ENCODE results near the gene CTRB1. TPM values are rescaled to one million over a fixed set of nuclear protein-coding genes. Genes with fewer than 3 reads are reported as not detected.
A peak's percentile ranks its signal among the peaks of the same experiment; 100 is the strongest.

CTRB1 gene
- total and polyA plus RNA-seq, 2 of the 13 experiments (the other 11 are each of a cell fraction or from before 2014, with no cell fraction given) = not detected

- TF ChIP-seq, protein P1, sequence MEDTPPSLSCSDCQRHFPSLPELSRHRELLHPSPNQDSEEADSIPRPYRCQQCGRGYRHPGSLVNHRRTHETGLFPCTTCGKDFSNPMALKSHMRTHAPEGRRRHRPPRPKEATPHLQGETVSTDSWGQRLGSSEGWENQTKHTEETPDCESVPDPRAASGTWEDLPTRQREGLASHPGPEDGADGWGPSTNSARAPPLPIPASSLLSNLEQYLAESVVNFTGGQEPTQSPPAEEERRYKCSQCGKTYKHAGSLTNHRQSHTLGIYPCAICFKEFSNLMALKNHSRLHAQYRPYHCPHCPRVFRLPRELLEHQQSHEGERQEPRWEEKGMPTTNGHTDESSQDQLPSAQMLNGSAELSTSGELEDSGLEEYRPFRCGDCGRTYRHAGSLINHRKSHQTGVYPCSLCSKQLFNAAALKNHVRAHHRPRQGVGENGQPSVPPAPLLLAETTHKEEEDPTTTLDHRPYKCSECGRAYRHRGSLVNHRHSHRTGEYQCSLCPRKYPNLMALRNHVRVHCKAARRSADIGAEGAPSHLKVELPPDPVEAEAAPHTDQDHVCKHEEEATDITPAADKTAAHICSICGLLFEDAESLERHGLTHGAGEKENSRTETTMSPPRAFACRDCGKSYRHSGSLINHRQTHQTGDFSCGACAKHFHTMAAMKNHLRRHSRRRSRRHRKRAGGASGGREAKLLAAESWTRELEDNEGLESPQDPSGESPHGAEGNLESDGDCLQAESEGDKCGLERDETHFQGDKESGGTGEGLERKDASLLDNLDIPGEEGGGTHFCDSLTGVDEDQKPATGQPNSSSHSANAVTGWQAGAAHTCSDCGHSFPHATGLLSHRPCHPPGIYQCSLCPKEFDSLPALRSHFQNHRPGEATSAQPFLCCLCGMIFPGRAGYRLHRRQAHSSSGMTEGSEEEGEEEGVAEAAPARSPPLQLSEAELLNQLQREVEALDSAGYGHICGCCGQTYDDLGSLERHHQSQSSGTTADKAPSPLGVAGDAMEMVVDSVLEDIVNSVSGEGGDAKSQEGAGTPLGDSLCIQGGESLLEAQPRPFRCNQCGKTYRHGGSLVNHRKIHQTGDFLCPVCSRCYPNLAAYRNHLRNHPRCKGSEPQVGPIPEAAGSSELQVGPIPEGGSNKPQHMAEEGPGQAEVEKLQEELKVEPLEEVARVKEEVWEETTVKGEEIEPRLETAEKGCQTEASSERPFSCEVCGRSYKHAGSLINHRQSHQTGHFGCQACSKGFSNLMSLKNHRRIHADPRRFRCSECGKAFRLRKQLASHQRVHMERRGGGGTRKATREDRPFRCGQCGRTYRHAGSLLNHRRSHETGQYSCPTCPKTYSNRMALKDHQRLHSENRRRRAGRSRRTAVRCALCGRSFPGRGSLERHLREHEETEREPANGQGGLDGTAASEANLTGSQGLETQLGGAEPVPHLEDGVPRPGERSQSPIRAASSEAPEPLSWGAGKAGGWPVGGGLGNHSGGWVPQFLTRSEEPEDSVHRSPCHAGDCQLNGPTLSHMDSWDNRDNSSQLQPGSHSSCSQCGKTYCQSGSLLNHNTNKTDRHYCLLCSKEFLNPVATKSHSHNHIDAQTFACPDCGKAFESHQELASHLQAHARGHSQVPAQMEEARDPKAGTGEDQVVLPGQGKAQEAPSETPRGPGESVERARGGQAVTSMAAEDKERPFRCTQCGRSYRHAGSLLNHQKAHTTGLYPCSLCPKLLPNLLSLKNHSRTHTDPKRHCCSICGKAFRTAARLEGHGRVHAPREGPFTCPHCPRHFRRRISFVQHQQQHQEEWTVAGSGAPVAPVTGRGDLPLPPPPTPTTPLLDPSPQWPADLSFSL (CRISPR knock-in tag; IDR thresholded peaks at IDR 0.05) = 0 out of 2 replicates have a peak, but pooled peaks have one; percentile 39
- no peak for TF ChIP-seq LCORL (IDR thresholded peaks at IDR 0.05)
- 0 out of 2 replicates have a peak, but pooled peaks have one; percentile 21 for TF ChIP-seq LCORL (CRISPR knock-in tag; IDR thresholded peaks at IDR 0.05)
- TF ChIP-seq ZNF282 (IDR thresholded peaks at IDR 0.05; ENCODE audit: partially characterized antibody) = no peak
- TF ChIP-seq RBAK (CRISPR knock-in tag; IDR thresholded peaks at IDR 0.05) = no peak
- TF ChIP-seq JUN (CRISPR knock-in tag; IDR thresholded peaks at IDR 0.05) = peak; percentile 56; the same call in 1 of the 2 replicates
- no peak for TF ChIP-seq NCOA2 (CRISPR knock-in tag; IDR thresholded peaks at IDR 0.05)
- TF ChIP-seq GATAD2A (CRISPR knock-in tag; IDR thresholded peaks at IDR 0.05) = peak; percentile 46; the same call in 1 of the 2 replicates
- peak; percentile 50; the same call in 1 of the 2 replicates for TF ChIP-seq HNF4A (CRISPR knock-in tag; IDR thresholded peaks at IDR 0.05)
- TF ChIP-seq ZEB1 (IDR thresholded peaks at IDR 0.05; ENCODE audit: insufficient replicate concordance, low read depth) = peak; percentile 75
- TF ChIP-seq ARID4A (CRISPR knock-in tag; IDR thresholded peaks at IDR 0.05; ENCODE audit: borderline replicate concordance) = peak; percentile 35; the same call in 1 of the 2 replicates
- no peak for TF ChIP-seq ZNF563 (CRISPR knock-in tag; IDR thresholded peaks at IDR 0.05)
- TF ChIP-seq TEAD3 (CRISPR knock-in tag; optimal IDR thresholded peaks at IDR 0.05; ENCODE audit: borderline replicate concordance) = peak; percentile 13
- TF ChIP-seq ZNF790 (CRISPR knock-in tag; IDR thresholded peaks at IDR 0.05; ENCODE audit: borderline replicate concordance) = no peak
- TF ChIP-seq, protein P2, sequence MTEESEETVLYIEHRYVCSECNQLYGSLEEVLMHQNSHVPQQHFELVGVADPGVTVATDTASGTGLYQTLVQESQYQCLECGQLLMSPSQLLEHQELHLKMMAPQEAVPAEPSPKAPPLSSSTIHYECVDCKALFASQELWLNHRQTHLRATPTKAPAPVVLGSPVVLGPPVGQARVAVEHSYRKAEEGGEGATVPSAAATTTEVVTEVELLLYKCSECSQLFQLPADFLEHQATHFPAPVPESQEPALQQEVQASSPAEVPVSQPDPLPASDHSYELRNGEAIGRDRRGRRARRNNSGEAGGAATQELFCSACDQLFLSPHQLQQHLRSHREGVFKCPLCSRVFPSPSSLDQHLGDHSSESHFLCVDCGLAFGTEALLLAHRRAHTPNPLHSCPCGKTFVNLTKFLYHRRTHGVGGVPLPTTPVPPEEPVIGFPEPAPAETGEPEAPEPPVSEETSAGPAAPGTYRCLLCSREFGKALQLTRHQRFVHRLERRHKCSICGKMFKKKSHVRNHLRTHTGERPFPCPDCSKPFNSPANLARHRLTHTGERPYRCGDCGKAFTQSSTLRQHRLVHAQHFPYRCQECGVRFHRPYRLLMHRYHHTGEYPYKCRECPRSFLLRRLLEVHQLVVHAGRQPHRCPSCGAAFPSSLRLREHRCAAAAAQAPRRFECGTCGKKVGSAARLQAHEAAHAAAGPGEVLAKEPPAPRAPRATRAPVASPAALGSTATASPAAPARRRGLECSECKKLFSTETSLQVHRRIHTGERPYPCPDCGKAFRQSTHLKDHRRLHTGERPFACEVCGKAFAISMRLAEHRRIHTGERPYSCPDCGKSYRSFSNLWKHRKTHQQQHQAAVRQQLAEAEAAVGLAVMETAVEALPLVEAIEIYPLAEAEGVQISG (CRISPR knock-in tag; IDR thresholded peaks at IDR 0.05) = 0 out of 2 replicates have a peak, but pooled peaks have one; percentile 38
- TF ChIP-seq EED (CRISPR knock-in tag; IDR thresholded peaks at IDR 0.05) = peak; percentile 66; the same call in 1 of the 2 replicates
- no peak for TF ChIP-seq RBFOX2 (IDR thresholded peaks at IDR 0.05; ENCODE audit: low read depth, low read length)
Measured at GRCh38 chr16:75267631-75268264, 49.0 kb downstream of the CTRB1 start (continued).
